ENCODE results near the gene FNDC4.

FNDC4 gene

DNA sequence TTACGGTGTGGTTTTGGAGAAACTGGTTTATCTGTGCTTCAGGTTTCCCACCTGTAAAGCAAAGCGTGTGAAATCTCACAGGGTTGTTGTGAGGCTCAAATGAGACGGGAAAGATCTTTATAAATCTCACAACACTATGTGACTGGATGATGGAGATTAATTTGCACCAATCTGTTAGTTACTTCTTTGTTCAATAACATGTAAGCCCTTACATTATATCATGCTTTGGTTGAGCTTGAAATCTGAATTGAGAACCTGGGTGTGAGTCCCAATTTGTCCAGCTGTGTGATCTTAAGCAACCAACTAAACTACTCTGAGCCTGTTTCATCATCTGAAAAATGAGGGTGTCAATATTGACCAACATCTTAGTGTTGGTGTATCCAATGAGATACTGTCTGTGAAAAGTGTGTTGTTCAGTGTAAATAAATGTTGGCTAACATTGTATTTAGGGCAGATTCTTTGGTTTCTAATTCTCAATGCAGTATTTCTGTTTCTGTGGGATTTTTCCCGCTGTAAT, 898 bp upstream of the FNDC4 start:
- H3K27ac ChIP-seq, result peak overlapping the region; percentile 77

DNA sequence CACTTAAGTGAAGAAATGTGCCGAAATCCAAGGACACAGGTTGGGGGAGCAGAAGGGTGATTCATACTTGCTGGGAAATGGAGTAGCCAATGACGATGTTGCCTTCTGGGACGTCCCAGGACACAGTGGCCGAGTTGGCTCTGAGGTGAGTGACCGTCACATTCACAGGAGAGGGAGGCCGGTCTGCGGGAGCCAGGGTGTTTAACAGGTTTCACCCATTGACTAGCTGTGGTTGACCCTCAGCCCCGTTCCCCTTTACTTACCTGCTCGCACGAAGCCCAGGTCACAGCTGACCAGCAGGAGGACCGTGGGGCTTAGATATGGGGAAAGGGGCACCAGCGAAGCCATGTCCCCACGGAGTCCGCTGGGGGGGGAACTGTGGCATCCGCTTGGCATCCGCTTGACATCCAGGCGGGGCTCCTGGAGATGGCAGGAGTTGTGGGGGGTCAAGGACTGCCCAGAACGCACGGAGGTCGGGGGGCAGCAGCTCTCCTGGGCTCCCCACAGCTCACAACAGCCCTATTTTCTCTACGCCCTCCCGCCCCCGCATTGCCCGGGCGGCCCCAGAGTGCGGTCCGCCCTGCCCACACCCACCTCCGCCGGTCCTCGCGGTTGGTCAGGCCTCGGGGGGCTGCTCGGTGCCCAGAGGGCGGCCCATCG, 586 bp downstream of the FNDC4 start:
- DNase-seq (ENCODE audit: low read depth, low spot score), result no peak
- peak overlapping the region; percentile 77 for H3K27ac ChIP-seq

More for the DNA sequence above, 898 bp upstream of the FNDC4 start:
- no peak for DNase-seq (ENCODE audit: low read depth, low spot score)

DNA sequence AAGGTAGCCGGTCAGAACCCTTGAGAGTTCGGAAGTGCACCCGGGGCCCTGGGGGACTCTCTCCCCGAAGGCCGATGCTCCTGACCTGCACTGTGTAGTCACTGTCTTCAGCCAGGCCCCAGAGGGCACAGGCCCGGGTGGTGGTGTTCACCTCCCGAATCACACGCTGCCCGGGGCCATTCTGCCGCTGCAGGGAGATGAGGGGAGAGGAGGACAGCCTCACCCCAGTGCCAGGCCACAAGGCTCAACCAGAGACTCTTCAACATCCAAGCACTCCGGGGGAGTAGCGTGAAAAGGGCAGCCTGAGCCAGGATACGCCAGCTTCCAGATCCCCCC, 1.1 kb downstream of the FNDC4 start:
- H3K27ac ChIP-seq, result no peak overlapping the region
- DNase-seq (ENCODE audit: low read depth, low spot score), result no peak

DNA sequence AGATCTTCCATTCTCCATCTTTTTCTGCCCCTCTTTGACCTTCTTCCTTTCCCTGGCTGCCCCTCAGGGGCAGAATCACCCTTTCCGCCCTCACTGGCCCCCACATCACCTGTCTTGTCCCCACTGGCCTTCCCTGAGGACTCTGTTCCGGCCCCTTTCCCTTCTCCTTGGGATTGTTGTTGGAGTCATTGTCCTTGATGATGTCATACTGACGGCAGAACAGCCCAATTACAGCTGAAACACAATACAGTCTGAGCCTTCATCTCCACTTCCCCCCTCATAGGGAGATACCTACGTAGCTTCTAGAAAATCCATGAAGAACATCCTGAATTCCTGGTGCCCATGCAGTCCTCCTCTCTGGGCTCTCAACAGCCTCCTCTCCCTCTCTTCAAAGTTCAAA, 2.4 kb downstream of the FNDC4 start:
- no peak overlapping the region for H3K27ac ChIP-seq
- DNase-seq (ENCODE audit: low read depth, low spot score), result no peak

DNA sequence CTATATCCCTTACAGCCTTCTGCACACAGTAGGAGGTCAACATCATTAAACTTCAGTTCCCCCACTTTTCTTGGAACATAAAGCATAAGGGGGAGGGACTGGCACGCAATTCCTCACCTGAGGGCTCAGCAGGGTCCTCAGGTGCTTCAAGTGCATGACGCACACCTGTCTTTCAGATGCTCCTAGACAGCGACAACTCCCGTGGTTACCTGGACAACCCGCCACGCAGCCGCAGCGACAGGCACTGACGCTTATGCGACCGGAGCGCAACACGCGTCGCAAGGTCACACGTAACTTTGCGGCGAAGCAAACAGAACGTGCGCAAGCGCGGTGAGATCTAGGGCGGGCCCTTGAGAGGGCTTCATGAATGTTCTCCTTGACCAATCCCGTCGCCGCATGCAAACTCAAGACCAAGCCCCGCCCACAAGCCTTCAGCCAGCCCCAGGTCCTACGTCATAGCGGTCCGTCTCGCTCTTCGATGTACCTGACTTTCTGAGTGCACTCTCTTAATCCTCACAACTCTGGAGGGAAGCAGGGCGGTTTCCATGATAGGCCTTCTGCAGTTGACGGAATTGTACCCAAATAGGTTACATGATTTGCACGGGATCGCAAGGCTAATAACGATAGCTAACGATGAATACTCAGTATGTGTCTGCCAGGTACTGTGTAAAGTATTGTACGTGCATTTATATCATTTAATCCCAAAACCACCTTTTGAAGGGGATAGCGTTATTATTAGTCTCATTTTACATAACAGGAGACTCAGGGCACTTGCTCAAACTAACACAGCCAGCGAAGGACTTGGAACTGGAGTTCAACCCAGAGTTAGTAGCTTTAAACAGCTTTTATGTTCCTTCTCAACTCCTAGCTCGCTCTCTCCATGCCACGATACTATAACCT, 5.3 kb downstream of the FNDC4 start, which contains the start of gene IFT172:
Gene IFT172 (minus strand): TSS at position 246 of the 900 bp plus-strand sequence. CDS start 90 bp downstream, at position 156.
- peak within 1 kb of the TSS; percentile 44 for H3K27ac ChIP-seq

DNA sequence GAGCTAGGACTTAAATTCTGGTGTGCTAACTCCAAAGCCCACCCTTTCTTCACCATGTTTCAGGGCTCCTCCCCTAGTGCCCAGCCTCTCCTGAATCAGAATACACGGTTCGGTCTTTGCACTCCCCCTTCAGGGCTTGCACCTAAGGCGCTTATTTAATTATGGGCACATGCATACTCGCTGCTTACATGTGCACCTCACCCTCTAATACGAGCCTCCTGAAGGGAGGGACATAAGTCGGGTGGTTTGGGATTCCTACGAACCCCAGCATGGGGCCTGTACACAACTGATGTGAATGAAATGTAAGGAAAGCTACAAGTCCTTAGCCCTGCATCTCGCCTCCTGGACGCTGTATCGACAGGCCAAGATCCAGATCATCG, 5.9 kb downstream of the FNDC4 start:
- no peak for DNase-seq (ENCODE audit: low read depth, low spot score)
- H3K27ac ChIP-seq, result no peak overlapping the region

More for the DNA sequence above, 5.3 kb downstream of the FNDC4 start, which contains the start of gene IFT172:
- peak; percentile 97 for DNase-seq (ENCODE audit: low read depth, low spot score)

DNA sequence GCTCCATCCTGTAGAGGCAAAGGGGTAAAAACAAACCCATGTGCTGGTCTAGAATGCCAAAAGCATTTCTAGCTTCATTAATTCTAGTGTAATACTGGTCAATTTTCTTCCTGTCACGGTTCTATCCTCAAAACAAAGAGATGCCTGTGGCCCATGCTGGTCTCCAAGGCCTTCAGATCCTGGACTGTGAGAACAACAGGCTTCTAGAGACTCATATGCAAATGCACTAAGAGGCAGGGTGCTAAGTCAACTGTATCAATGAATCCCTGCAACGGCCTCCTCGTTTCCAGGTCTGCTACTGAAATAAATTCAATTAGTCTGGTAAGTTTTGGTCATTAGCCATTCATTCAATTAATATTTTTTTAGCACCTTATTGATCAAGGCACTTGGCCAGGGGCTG, 9.5 kb downstream of the FNDC4 start:
- no peak overlapping the region for H3K27ac ChIP-seq
- no peak for DNase-seq (ENCODE audit: low read depth, low spot score)

DNA sequence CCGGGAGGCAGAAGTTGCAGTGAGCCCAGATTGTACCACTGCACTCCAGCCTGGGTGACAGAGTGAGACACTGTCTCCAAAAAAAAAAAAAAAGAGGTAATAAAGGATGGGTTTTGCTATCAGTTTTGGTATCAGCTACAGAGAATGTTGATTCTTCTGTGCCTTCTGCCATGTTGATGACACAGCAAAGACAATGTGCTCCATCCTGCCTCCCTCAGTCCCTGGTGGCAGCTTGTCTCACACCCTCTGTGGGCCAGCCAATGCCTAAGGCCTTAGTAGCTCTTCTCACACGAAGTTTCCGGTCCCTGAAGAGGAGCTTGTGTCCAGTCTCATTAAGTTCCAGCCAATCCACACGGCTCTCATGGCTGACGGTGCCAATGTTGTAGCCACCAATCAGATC, 23.0 kb downstream of the FNDC4 start:
- DNase-seq (ENCODE audit: low read depth, low spot score), result no peak
- H3K27ac ChIP-seq, result no peak overlapping the region

DNA sequence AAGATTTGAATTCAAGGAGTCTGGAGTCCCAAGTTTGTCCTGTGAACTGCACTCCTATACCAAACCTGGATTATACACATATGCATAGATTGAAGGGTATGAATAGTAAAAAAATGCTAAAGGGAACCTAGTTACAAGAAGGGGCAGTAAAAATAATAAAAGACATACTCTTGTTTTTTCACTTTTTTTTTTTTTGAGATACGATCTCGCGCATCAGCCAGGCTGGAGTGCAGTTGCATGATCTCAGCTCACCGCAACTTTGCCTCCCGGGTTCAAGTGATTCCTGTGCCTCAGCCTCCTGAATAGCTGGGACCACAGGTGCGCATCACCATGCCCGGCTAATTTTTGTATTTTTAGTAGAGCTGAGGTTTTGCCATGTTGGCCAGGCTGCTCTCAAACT, 30.6 kb downstream of the FNDC4 start:
- H3K27ac ChIP-seq, result no peak overlapping the region
- DNase-seq (ENCODE audit: low read depth, low spot score), result no peak

DNA sequence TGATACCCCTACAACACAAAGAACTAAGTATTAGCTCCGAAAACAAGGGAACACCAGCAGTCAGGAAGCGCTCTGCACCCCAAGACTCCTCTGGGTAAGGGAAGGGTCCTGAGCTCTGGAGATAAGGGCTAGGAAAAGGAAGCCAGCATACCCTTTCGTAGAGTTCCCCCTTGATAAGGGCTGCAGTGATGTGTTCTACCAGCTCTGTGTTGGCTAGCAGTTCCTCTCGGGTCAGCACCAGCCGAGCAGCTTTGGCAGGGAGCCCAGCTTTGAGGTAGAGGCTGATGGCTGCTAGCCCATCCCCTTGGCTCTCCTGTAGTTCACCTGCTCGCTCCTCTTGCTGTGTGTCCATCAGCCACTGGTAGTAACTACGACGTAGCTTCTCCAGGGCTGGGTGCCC, 33.9 kb downstream of the FNDC4 start:
- H3K27ac ChIP-seq, result no peak overlapping the region
- DNase-seq (ENCODE audit: low read depth, low spot score), result no peak

DNA sequence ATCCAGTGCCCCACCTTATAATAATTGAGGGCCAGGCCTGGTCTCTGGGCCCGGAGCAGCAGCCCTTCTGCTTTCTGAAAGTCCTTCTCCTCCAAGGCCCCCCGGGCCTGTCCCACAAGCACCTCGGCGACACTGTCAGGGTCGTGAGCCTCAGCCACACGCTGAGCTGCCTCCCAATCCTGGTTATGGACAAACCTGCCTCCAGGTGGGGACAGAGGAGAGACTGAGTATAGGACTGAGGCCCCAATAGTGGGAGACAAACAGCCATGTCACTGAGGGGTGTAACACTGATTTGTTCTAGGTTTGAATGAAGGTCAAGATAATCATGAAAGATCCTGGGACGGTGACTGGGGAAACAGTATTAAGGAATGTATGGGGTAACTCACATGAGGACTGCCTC, 41.0 kb downstream of the FNDC4 start:
- no peak for DNase-seq (ENCODE audit: low read depth, low spot score)
- H3K27ac ChIP-seq, result no peak overlapping the region

DNA sequence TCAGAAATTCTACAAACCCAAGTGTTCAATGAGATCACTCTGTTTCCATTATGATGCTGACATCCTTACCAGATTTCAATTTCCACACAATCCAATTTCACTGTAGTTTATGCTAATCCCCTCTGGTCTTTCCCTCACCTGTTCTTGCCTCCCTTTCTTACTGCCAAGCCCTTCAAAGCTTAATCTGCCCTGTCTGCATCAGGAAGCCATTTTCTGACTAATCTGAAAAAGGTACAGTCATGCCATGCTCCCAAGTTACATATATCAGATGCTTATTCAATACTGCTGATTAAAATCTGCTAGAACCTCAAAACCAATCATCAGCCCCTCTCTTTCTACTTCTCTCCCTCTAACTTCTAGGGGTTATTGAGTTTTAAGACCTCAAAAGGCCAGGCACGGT, 43.9 kb downstream of the FNDC4 start:
- no peak for DNase-seq (ENCODE audit: low read depth, low spot score)
- H3K27ac ChIP-seq, result no peak overlapping the region

DNA sequence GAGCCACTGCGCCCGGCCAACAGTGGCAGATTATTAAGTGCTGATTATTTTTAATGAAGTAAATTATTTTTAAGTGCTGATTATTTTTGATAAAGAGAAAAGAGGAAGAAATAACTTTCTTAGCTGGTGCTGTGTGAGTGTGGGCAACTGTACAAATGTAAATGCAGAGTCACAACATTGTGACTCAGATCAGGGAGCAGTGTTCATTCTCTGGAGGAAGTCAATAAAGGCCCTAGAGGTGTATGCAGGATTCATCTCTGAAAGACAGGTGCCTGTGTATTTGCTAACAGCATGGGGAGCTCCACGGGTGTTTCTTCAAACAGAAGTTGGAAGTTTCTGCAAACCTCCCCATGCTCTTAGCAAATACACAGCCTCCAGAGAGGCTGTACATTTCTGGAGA, 46.6 kb downstream of the FNDC4 start:
- peak; percentile 16 for DNase-seq (ENCODE audit: low read depth, low spot score)
- peak overlapping the region; percentile 30 for H3K27ac ChIP-seq

DNA sequence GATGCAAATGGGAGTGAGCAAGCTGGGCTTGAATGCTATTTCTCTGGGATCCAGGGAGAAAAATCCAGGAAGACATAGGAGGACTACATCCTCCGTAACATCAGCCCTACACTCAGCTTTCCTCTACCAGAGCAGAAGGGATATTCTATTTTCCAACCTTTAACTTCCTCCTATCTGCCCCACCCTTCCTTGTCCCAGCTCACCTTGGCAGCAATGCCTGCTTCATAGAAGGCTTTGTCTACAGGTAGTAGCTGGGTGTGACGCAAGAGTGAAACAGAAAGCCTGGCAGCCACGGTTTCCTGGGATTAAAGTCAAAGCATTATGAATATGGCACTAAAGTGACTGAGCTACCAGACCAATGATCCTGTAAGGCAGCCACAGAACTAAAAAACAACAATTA, 48.9 kb downstream of the FNDC4 start:
- DNase-seq (ENCODE audit: low read depth, low spot score), result peak; percentile 85
- H3K27ac ChIP-seq, result peak overlapping the region; percentile 81

DNA sequence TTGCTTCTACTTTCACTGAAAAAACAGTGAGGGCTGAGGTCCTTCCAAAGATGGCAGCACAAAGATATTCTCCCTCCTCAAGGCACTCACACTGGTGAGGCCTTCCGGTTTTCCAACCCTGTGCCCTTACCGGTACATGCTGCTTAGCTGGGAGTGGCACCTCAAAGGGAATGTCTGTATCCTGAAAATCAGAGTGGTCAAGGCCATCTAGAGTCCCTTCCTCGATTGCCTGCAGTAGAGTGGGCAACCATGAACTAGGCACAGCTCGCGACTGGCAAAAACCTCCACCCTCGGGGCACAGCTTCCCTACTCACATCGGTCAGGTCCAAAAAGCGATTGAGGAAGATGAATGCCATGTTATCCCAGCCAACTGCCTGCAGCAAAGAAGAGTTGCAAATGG, 49.4 kb downstream of the FNDC4 start:
- no peak for DNase-seq (ENCODE audit: low read depth, low spot score)
- peak overlapping the region; percentile 81 for H3K27ac ChIP-seq

DNA sequence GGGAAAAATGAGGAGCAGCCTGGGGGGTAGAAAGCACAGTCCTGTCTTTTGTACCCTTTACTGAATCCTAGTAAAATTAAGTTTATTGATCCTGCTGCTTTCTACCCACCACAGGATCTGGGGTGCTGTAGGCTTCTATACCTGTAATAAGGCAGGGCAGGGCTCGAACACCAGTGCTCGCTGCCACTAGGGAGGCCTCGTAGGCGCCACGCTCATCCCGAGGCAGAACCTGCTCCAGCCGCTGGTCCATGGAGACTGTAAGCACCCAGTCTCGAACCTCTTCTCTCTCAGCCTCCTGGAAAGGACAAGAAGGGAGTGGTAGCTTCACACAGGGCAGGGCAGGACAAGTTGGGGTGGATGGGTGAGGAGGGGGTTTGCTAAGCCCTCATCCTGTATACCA, 49.8 kb downstream of the FNDC4 start:
- DNase-seq (ENCODE audit: low read depth, low spot score), result no peak
- H3K27ac ChIP-seq, result peak overlapping the region; percentile 81

DNA sequence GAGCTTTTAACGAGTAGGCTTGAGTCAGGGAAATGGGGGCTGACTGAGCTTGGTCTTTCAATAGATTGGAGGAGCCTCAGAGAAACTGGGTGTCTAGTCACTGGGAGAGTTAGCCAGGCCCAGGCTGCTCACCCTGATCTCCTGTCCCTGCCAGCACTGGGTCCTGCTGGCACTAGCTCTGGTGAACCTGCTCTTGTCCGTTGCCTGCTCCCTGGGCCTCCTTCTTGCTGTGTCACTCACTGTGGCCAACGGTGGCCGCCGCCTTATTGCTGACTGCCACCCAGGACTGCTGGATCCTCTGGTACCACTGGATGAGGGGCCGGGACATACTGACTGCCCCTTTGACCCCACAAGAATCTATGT, 52.1 kb downstream of the FNDC4 start:
- no peak for DNase-seq (ENCODE audit: low read depth, low spot score)
- peak overlapping the region; percentile 40 for H3K27ac ChIP-seq

DNA sequence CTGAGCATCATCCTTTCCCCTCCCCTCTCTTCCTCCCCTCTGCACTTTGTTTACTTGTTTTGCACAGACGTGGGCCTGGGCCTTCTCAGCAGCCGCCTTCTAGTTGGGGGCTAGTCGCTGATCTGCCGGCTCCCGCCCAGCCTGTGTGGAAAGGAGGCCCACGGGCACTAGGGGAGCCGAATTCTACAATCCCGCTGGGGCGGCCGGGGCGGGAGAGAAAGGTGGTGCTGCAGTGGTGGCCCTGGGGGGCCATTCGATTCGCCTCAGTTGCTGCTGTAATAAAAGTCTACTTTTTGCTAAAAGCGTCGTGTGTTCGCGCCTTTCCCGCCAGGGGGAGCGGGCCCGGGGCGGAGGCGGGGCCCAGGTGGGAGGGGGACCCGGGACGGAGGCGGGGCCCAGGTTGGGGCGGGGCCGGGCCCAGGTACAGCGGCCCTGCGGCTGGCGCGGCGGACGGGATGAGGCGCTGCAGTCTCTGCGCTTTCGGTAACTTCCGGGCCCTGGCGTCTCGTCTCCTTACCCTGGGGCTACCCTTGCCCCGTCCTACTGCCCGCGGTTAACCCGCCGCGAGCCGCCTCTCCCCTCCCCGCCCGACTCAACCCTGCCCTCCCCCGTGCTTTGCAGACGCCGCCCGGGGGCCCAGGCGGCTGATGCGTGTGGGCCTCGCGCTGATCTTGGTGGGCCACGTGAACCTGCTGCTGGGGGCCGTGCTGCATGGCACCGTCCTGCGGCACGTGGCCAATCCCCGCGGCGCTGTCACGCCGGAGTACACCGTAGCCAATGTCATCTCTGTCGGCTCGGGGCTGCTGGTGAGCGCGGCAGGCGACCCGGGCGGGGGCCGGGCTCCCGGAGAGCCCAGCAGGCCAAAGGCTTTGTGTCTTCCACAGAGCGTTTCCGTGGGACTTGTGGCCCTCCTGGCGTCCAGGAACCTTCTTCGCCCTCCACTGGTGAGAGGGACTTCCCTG, 52.8 kb downstream of the FNDC4 start, which contains the start of gene KRTCAP3:
Gene KRTCAP3 (plus strand): TSS at position 424 of the 962 bp plus-strand sequence. CDS start 32 bp downstream, at position 456.
- H3K27ac ChIP-seq, result peak within 1 kb of the TSS; percentile 40
- DNase-seq (ENCODE audit: low read depth, low spot score), result no peak

Data from epithelial cell of prostate (primary cell).